CD4-positive, alpha-beta T cell (primary cell): ENCODE results near the gene DNAJB6. TPM values are rescaled to one million over a fixed set of nuclear protein-coding genes. Genes with fewer than 3 reads are reported as not detected.

Experiments
- ATAC-seq: fragments of 200-7000 bp; cut with Tn5 transposase; one replicate; pipeline ENCODE4 v1.10.0; 2022; ENCODE audit warnings: mild to moderate bottlenecking; ENCODE audit not compliant: poor library complexity
- CTCF ChIA-PET: fragments of 350-600 bp; sonication (Branson Sonifier 250); formaldehyde crosslinking; loops from one replicate; lab custom pipeline; 2021; ENCODE audit warnings: antibody characterized with exemption, inconsistent platforms; lab: Charles Lee
- POLR2A ChIA-PET: fragments of 350-600 bp; sonication (Branson Sonifier 250); formaldehyde crosslinking; loops from one replicate; lab custom pipeline; 2021; ENCODE audit warnings: antibody characterized with exemption, inconsistent platforms; lab: Charles Lee
- DNase-seq, 14 experiments: peaks; one replicate each; pipeline ENCODE4 v3.0.0-alpha.2; 2013 to 2020; ENCODE audit warnings: mixed read lengths in 2 of 14
- H3K27ac ChIP-seq, 2 donors: one replicate each; pipeline versions ENCODE4 v1.5.1 to v1.7.0; 2013; ENCODE audit warnings: low read length in 2 of 2, low read depth in 1 of 2, mild to moderate bottlenecking in 1 of 2
- H3K27me3 ChIP-seq, 2 experiments: 1 replicate in 1 of 2; 2 replicates in 1 of 2; pipeline versions ENCODE4 v1.6.1 to v1.7.0; 2013; ENCODE audit warnings: low read length in 2 of 2, control low read depth in 1 of 2, mild to moderate bottlenecking in 1 of 2, moderate library complexity in 1 of 2; ENCODE audit not compliant: insufficient read depth in 2 of 2, control insufficient read depth in 1 of 2
- H3K36me3 ChIP-seq: one replicate; pipeline ENCODE4 v1.6.1; 2013; ENCODE audit warnings: low read length, control low read depth; ENCODE audit not compliant: insufficient read depth
- H3K4me1 ChIP-seq: one replicate; pipeline ENCODE4 v1.6.1; 2013; ENCODE audit warnings: low read length, control low read depth; ENCODE audit not compliant: insufficient read depth
- H3K4me3 ChIP-seq: one replicate; pipeline ENCODE4 v1.5.1; 2013; ENCODE audit warnings: mild to moderate bottlenecking, low read length, moderate library complexity
- H3K9me3 ChIP-seq, 2 experiments: 1 replicate in 1 of 2; 2 replicates in 1 of 2; pipeline versions ENCODE4 v1.6.1 to v1.7.0; 2013; ENCODE audit warnings: low read length in 2 of 2, mild to moderate bottlenecking in 2 of 2, control low read depth in 1 of 2, moderate library complexity in 1 of 2; ENCODE audit not compliant: control insufficient read depth in 1 of 2, insufficient read depth in 1 of 2
- H3K27ac Mint-ChIP-seq: one replicate; pipeline ENCODE4 v1.8.0; 2020; ENCODE audit warnings: mixed read lengths
- H3K27me3 Mint-ChIP-seq: one replicate; pipeline ENCODE4 v1.8.0; 2021; ENCODE audit warnings: mixed read lengths
- H3K36me3 Mint-ChIP-seq: one replicate; pipeline ENCODE4 v1.8.0; 2021; ENCODE audit warnings: low read depth, mixed read lengths
- H3K4me1 Mint-ChIP-seq: one replicate; pipeline ENCODE4 v1.8.0; 2021; ENCODE audit warnings: low read depth, mixed read lengths
- H3K4me3 Mint-ChIP-seq: one replicate; pipeline ENCODE4 v1.8.0; 2020; ENCODE audit warnings: mild to moderate bottlenecking, mixed read lengths
- H3K9me3 Mint-ChIP-seq: one replicate; pipeline ENCODE4 v1.8.0; 2020; ENCODE audit warnings: mixed read lengths
- intact Hi-C, 2 experiments: fragments of 100-400 bp; cut with DNase I in 1 of 2; cut with micrococcal nuclease in 1 of 2; formaldehyde crosslinking; loops; one replicate each; pipeline versions ENCODE4 v1.15.1 to v1.9.0; 2023 to 2025; cut with DNase I, micrococcal nuclease
- total RNA-seq, 174 experiments: library from RNA in 2 of 174; stranded (reverse) in 2 of 174; gene quantifications; one replicate each; pipeline ENCODE4 v1.2.3 and lab custom pipeline; 2021 to 2026
- TF ChIP-seq, protein P1 (sequence below): fragments of 200-600 bp; IDR thresholded peaks from one replicate; pipeline ENCODE4 v1.8.0; 2022; ENCODE audit warnings: antibody characterized with exemption, mild to moderate bottlenecking

The DNAJB6 gene
- total RNA-seq, 2 experiments from 2014 or later: 232 to 242 TPM

DNA sequence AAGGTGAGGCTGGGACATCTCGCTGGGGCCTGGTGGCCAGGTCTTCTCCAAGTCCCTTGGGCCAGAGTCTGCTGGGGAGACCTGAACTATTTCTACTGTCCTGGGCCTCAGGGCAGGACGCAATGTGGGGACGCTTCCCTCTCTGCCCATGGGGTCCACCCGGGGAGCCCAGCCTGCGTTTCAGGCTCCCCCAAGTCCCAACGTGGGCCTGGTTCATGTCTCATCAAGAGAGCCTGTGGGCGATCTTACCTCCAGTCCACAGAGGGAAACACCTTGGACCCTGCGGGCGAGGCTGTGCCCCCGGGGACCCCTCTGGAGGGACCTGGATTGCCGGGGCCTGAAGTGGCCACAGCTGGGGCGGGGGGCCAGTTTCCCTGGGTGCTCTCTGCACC is 91.7 kb downstream of the DNAJB6 start:
- no peak for DNase-seq
- Histone ChIP-seq H3K9me3 (peaks cover 0 to 13% of the 10 kb centered on the region in 2 experiments), H3K4me3 (no peak overlapping the region), H3K36me3 (no peaks in the 10 kb centered on the region), H3K4me1 (peaks cover 11% of the 10 kb centered on the region), H3K27me3 (no peaks in the 10 kb centered on the region), H3K27ac (no peak overlapping the region)
- H3K27ac Mint-ChIP-seq: no peak overlapping the region
- POLR2A ChIA-PET: no interaction called here
- H3K36me3 Mint-ChIP-seq: no peaks in the 10 kb centered on the region
- H3K4me1 Mint-ChIP-seq: peaks cover 9% of the 10 kb centered on the region
- intact Hi-C loops: no loop called here
- TF ChIP-seq, protein P1, sequence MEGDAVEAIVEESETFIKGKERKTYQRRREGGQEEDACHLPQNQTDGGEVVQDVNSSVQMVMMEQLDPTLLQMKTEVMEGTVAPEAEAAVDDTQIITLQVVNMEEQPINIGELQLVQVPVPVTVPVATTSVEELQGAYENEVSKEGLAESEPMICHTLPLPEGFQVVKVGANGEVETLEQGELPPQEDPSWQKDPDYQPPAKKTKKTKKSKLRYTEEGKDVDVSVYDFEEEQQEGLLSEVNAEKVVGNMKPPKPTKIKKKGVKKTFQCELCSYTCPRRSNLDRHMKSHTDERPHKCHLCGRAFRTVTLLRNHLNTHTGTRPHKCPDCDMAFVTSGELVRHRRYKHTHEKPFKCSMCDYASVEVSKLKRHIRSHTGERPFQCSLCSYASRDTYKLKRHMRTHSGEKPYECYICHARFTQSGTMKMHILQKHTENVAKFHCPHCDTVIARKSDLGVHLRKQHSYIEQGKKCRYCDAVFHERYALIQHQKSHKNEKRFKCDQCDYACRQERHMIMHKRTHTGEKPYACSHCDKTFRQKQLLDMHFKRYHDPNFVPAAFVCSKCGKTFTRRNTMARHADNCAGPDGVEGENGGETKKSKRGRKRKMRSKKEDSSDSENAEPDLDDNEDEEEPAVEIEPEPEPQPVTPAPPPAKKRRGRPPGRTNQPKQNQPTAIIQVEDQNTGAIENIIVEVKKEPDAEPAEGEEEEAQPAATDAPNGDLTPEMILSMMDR: no peak
- no peaks in the 10 kb centered on the region for H3K27me3 Mint-ChIP-seq
- ATAC-seq: no peak
- H3K4me3 Mint-ChIP-seq: no peak overlapping the region
- CTCF ChIA-PET: no interaction called here
- H3K9me3 Mint-ChIP-seq: no peaks in the 10 kb centered on the region

DNA sequence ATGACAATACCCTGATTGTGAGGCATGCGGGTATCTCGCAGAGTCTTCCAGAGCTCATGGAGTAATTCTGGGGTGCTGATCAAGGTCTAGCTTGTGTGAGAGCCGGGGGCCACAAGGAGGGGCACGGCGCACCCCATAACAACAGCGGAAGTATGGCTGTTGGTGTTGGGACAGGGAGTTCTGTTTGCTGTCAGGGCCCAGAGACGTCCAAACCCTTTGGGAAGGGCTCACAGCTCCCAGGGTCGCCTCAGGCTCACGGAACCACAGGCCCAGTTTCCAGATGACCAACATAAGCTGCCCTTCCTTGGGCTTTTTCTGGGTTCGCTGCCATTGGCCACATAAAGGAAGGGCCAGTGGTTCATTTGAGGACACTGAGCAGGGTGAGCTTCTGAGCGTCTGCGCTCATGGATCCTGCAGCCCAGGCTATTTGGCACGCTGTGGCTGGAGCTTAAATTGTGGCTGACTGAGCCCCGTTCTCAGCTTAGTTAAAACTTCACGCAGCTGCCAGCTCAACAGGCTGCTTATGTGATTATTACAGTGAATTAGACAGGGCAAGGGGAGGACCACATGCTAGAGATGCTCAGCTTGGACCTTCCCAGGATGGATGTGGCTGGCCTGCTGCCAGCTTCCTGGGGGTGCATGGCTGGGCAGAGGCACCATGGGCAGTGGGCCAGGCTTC is 92.3 kb downstream of the DNAJB6 start:
- Histone ChIP-seq H3K36me3 (no peaks in the 10 kb centered on the region), H3K4me1 (peaks cover 11% of the 10 kb centered on the region), H3K27me3 (no peaks in the 10 kb centered on the region), H3K4me3 (no peak overlapping the region), H3K27ac (no peak overlapping the region), H3K9me3 (peaks cover 0 to 13% of the 10 kb centered on the region in 2 experiments)
- DNase-seq (no peak), ATAC-seq (no peak)
- TF ChIP-seq, protein P1: no peak
- POLR2A ChIA-PET: interaction anchor here (0.6 kb wide), 1 partner anchor 40 kb away, joined by 4 read pairs; no protein-coding TSS in a partner anchor
- Mint-ChIP-seq H3K9me3 (no peaks in the 10 kb centered on the region), H3K4me3 (no peak overlapping the region), H3K27ac (no peak overlapping the region), H3K4me1 (peaks cover 11% of the 10 kb centered on the region), H3K36me3 (no peaks in the 10 kb centered on the region), H3K27me3 (no peaks in the 10 kb centered on the region)
- CTCF ChIA-PET: no interaction called here
- intact Hi-C loops: no loop called here

DNA sequence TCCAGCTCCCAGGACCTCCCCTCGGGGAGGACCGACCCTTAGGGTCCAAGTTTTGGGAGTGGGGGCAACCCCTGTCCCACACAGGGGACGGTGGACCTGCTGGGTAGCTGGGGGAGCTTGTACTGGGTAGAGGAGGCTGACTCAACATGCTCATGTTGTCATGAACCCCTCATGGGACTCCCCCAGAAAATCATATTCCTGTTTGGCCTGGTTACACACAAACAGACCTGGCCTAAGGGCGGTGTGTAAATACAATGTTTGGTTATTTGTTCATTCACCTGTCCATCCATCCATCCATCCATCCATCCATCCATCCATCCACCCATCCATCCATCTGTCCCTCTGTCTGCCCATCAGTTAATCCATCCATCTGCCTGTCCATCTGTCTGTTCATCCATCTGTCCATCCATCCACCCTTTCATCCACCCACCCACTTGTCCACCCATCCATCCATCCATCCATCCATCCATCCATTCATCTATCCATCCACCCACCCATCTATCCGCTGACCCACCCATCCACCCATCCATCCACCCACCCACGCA is 92.9 kb downstream of the DNAJB6 start:
- no peak for DNase-seq
- Histone ChIP-seq H3K36me3 (no peaks in the 10 kb centered on the region), H3K27ac (no peak overlapping the region), H3K27me3 (no peaks in the 10 kb centered on the region), H3K4me3 (no peak overlapping the region), H3K4me1 (peaks cover 11% of the 10 kb centered on the region), H3K9me3 (peaks cover 0 to 13% of the 10 kb centered on the region in 2 experiments)
- intact Hi-C loops: loop anchor here (5.0 to 10.0 kb wide), 7 partner anchors 43 to 285 kb away; no protein-coding TSS in a partner anchor
- Mint-ChIP-seq H3K4me3 (no peak overlapping the region), H3K4me1 (peaks cover 11% of the 10 kb centered on the region), H3K27ac (no peak overlapping the region), H3K9me3 (no peaks in the 10 kb centered on the region), H3K27me3 (no peaks in the 10 kb centered on the region), H3K36me3 (no peaks in the 10 kb centered on the region)
- ChIA-PET CTCF (no interaction called here), POLR2A (no interaction called here)
- no peak for ATAC-seq
- TF ChIP-seq, protein P1: no peak
